Measurements from ENCODE around the gene BCAP29. TPM values are rescaled to one million over a fixed set of nuclear protein-coding genes. Genes with fewer than 3 reads are reported as not detected.
A peak's percentile ranks its signal among the peaks of the same experiment; 100 is the strongest.

Gene BCAP29
- total and polyA plus RNA-seq, 9 of the 15 experiments (the other 6 are each of a cell fraction or from before 2014, with no cell fraction given), result 63.4 to 137 (median 79.7) TPM

DNA sequence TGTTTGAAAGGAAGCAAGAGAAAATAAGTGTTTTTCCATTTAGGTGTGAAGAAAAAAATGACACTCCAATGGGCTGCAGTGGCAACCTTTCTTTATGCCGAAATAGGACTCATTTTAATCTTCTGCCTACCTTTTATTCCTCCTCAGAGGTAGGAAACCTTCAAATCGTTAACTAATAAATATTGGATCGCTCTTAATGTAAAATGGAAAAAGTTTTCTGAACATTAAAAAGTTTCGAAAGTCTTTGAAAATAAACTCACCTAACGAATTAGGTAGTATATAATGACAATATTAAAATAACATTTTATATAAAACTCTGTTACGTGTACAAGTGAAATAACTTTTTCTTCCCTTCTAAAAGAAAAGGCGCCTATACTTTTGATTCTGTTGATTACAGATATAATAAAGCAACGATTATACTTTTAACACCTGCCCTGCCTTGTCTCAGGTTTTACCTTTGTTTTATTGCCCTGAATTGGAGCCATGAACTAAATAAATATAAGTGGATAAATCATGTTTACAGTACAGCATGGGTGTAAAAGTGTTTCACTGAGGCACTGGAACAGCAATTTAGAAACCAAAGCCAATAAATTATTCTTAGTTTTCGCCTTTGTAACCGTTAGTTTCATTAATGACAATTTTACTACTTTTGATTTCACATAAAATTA is 804 bp downstream of the BCAP29 start (continued):
- no peak for TF ChIP-seq SREBF2 (CRISPR knock-in tag; IDR thresholded peaks at IDR 0.05)
- TF ChIP-seq HNRNPUL1 (IDR thresholded peaks at IDR 0.05; ENCODE audit: low read length), result no peak
- 0 out of 2 replicates have a peak, but pooled peaks have one; percentile 24 for TF ChIP-seq FOXM1 (IDR thresholded peaks at IDR 0.05; ENCODE audit: low read depth)
- TF ChIP-seq FOXM1 (CRISPR knock-in tag; IDR thresholded peaks at IDR 0.05; ENCODE audit: low read depth), result no peak
- TF ChIP-seq LCOR (CRISPR knock-in tag; IDR thresholded peaks at IDR 0.05), result no peak
- TF ChIP-seq, protein P1, sequence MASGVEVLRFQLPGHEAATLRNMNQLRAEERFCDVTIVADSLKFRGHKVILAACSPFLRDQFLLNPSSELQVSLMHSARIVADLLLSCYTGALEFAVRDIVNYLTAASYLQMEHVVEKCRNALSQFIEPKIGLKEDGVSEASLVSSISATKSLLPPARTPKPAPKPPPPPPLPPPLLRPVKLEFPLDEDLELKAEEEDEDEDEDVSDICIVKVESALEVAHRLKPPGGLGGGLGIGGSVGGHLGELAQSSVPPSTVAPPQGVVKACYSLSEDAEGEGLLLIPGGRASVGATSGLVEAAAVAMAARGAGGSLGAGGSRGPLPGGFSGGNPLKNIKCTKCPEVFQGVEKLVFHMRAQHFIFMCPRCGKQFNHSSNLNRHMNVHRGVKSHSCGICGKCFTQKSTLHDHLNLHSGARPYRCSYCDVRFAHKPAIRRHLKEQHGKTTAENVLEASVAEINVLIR (CRISPR knock-in tag; IDR thresholded peaks at IDR 0.05), result no peak
- TF ChIP-seq, protein P2, sequence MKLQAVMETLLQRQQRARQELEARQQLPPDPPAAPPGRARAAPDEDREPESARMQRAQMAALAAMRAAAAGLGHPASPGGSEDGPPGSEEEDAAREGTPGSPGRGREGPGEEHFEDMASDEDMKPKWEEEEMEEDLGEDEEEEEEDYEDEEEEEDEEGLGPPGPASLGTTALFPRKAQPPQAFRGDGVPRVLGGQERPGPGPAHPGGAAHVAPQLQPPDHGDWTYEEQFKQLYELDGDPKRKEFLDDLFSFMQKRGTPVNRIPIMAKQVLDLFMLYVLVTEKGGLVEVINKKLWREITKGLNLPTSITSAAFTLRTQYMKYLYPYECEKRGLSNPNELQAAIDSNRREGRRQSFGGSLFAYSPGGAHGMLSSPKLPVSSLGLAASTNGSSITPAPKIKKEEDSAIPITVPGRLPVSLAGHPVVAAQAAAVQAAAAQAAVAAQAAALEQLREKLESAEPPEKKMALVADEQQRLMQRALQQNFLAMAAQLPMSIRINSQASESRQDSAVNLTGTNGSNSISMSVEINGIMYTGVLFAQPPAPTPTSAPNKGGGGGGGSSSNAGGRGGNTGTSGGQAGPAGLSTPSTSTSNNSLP (IDR thresholded peaks at IDR 0.05; ENCODE audit: borderline replicate concordance, low read depth, low read length), result no peak; the same call in 1 of the 2 replicates
- no peak for TF ChIP-seq PHF20 (IDR thresholded peaks at IDR 0.05; ENCODE audit: partially characterized antibody)
- no peak for TF ChIP-seq RBM22 (IDR thresholded peaks at IDR 0.05; ENCODE audit: low read depth, low read length, poor library complexity, severe bottlenecking)
- no peak for TF ChIP-seq TCF7 (IDR thresholded peaks at IDR 0.05; ENCODE audit: borderline replicate concordance)
- no peak for TF ChIP-seq HINFP (tag; conservative IDR thresholded peaks at IDR 0.05; ENCODE audit: low read depth)
- no peak for TF ChIP-seq E2F3 (CRISPR knock-in tag; IDR thresholded peaks at IDR 0.05)
- TF ChIP-seq MAZ (CRISPR knock-in tag; conservative IDR thresholded peaks at IDR 0.05 in 1 of 2, IDR thresholded peaks at IDR 0.05 in 1 of 2), result no peak
- no peak for TF ChIP-seq PHF21A (IDR thresholded peaks at IDR 0.05; ENCODE audit: borderline replicate concordance, low read depth)
- no peak for TF ChIP-seq NR0B1 (IDR thresholded peaks at IDR 0.05; ENCODE audit: partially characterized antibody)
- peak in 1 of 2 experiments; percentile 28; a peak in 2 of 4 replicates for TF ChIP-seq MLLT1 (IDR thresholded peaks at IDR 0.05)
- no peak for TF ChIP-seq ETV6 (IDR thresholded peaks at IDR 0.05; ENCODE audit: borderline replicate concordance in 1 of 2, low read depth in 2 of 2, low read length in 1 of 2)
- TF ChIP-seq ETV6 (CRISPR knock-in tag; IDR thresholded peaks at IDR 0.05; ENCODE audit: borderline replicate concordance), result no peak
- TF ChIP-seq HDAC2 (IDR thresholded peaks at IDR 0.05), result peak; percentile 58; the same call in 1 of the 2 replicates
- no peak for TF ChIP-seq NR2C2 (CRISPR knock-in tag; IDR thresholded peaks at IDR 0.05)
- TF ChIP-seq NR2C2 (tag; IDR thresholded peaks at IDR 0.05), result no peak
- no peak for TF ChIP-seq U2AF1 (optimal IDR thresholded peaks at IDR 0.05; ENCODE audit: low read depth, low read length)
